ENCODE measurements around the gene REEP1.

Gene REEP1

GRCh38 chr2:86370579-86370978, 33.2 kb upstream of the REEP1 start:
- H3K79me2 ChIP-seq (ENCODE audit: insufficient read depth, low read length) = no peaks in the 10 kb centered on the region
- no peaks in the 10 kb centered on the region for H4K20me1 ChIP-seq (ENCODE audit: low read depth, low read length)
- no peaks in the 10 kb centered on the region for H3K9me2 ChIP-seq (replicated peaks; ENCODE audit: insufficient read depth, low read length)
- H2AFZ ChIP-seq (ENCODE audit: low read depth, low read length, severe bottlenecking) = no peak overlapping the region
- no peaks in the 10 kb centered on the region for H3K36me3 ChIP-seq (ENCODE audit: low read length)
- H3K27ac ChIP-seq (ENCODE audit: low read depth, low read length) = no peak overlapping the region
- H3F3A ChIP-seq (ENCODE audit: insufficient read depth) = no peaks in the 10 kb centered on the region
- H3K9ac ChIP-seq (ENCODE audit: low read length) = no peak overlapping the region
- no peak overlapping the region for H3K4me2 ChIP-seq (ENCODE audit: low read depth, low read length, poor library complexity, severe bottlenecking)
- H3K9me3 ChIP-seq (ENCODE audit: insufficient read depth, low read length) = no peaks in the 10 kb centered on the region
- no peak for TF ChIP-seq EZH2phosphoT487 (conservative IDR thresholded peaks at IDR 0.05; ENCODE audit: low read length)
- no peak for TF ChIP-seq CTCF (IDR thresholded peaks at IDR 0.05; ENCODE audit: insufficient read depth, low read length, poor library complexity, severe bottlenecking)
- no peak overlapping the region for H3K4me3 ChIP-seq (ENCODE audit: insufficient read depth, low read length, poor library complexity, severe bottlenecking)
- no peaks in the 10 kb centered on the region for H3K27me3 ChIP-seq (ENCODE audit: low read length)

- Histone ChIP-seq H3K27ac (ENCODE audit: low read depth, low read length) (no peak overlapping the region), H2AFZ (ENCODE audit: low read depth, low read length, severe bottlenecking) (peak overlapping the region; percentile 43)
Measured at GRCh38 chr2:86368161-86368824, 30.9 kb upstream of the REEP1 start.

GRCh38 chr2:86367499-86367777, 30.0 kb upstream of the REEP1 start:
- no peak overlapping the region for H3K9ac ChIP-seq (ENCODE audit: low read length)
- H3K36me3 ChIP-seq (ENCODE audit: low read length) = no peaks in the 10 kb centered on the region
- H3K4me3 ChIP-seq (ENCODE audit: insufficient read depth, low read length, poor library complexity, severe bottlenecking) = no peak overlapping the region
- H3K9me2 ChIP-seq (replicated peaks; ENCODE audit: insufficient read depth, low read length) = no peaks in the 10 kb centered on the region
- H3F3A ChIP-seq (ENCODE audit: insufficient read depth) = no peaks in the 10 kb centered on the region
- no peak overlapping the region for H2AFZ ChIP-seq (ENCODE audit: low read depth, low read length, severe bottlenecking)
- H3K27me3 ChIP-seq (ENCODE audit: low read length) = no peaks in the 10 kb centered on the region
- H3K27ac ChIP-seq (ENCODE audit: low read depth, low read length) = no peak overlapping the region
- no peaks in the 10 kb centered on the region for H3K79me2 ChIP-seq (ENCODE audit: insufficient read depth, low read length)
- H4K20me1 ChIP-seq (ENCODE audit: low read depth, low read length) = no peaks in the 10 kb centered on the region
- no peak for TF ChIP-seq CTCF (IDR thresholded peaks at IDR 0.05; ENCODE audit: insufficient read depth, low read length, poor library complexity, severe bottlenecking)
- TF ChIP-seq EZH2phosphoT487 (conservative IDR thresholded peaks at IDR 0.05; ENCODE audit: low read length) = no peak
- H3K4me2 ChIP-seq (ENCODE audit: low read depth, low read length, poor library complexity, severe bottlenecking) = no peak overlapping the region
- H3K9me3 ChIP-seq (ENCODE audit: insufficient read depth, low read length) = no peaks in the 10 kb centered on the region

More at GRCh38 chr2:86368161-86368824, 30.9 kb upstream of the REEP1 start:
- H3K36me3 ChIP-seq (ENCODE audit: low read length) = no peaks in the 10 kb centered on the region
- no peak overlapping the region for H3K9ac ChIP-seq (ENCODE audit: low read length)
- H3K4me3 ChIP-seq (ENCODE audit: insufficient read depth, low read length, poor library complexity, severe bottlenecking) = no peak overlapping the region
- H3K9me2 ChIP-seq (replicated peaks; ENCODE audit: insufficient read depth, low read length) = no peaks in the 10 kb centered on the region
- no peaks in the 10 kb centered on the region for H3K27me3 ChIP-seq (ENCODE audit: low read length)
- H3F3A ChIP-seq (ENCODE audit: insufficient read depth) = no peaks in the 10 kb centered on the region
- TF ChIP-seq CTCF (IDR thresholded peaks at IDR 0.05; ENCODE audit: insufficient read depth, low read length, poor library complexity, severe bottlenecking) (peak; percentile 94), EZH2phosphoT487 (conservative IDR thresholded peaks at IDR 0.05; ENCODE audit: low read length) (no peak)
- no peaks in the 10 kb centered on the region for H3K9me3 ChIP-seq (ENCODE audit: insufficient read depth, low read length)
- no peaks in the 10 kb centered on the region for H3K79me2 ChIP-seq (ENCODE audit: insufficient read depth, low read length)
- peak overlapping the region; percentile 40 for H3K4me2 ChIP-seq (ENCODE audit: low read depth, low read length, poor library complexity, severe bottlenecking)
- no peaks in the 10 kb centered on the region for H4K20me1 ChIP-seq (ENCODE audit: low read depth, low read length)
